ENCODE results near the gene GOLGA1. TPM values are rescaled to one million over a fixed set of nuclear protein-coding genes. Genes with fewer than 3 reads are reported as not detected.
A peak's percentile ranks its signal among the peaks of the same experiment; 100 is the strongest.

Gene GOLGA1
- total and polyA plus RNA-seq, 9 of the 15 experiments (the other 6 are each of a cell fraction or from before 2014, with no cell fraction given): 2.9 to 15.9 (median 8.5) TPM

DNA sequence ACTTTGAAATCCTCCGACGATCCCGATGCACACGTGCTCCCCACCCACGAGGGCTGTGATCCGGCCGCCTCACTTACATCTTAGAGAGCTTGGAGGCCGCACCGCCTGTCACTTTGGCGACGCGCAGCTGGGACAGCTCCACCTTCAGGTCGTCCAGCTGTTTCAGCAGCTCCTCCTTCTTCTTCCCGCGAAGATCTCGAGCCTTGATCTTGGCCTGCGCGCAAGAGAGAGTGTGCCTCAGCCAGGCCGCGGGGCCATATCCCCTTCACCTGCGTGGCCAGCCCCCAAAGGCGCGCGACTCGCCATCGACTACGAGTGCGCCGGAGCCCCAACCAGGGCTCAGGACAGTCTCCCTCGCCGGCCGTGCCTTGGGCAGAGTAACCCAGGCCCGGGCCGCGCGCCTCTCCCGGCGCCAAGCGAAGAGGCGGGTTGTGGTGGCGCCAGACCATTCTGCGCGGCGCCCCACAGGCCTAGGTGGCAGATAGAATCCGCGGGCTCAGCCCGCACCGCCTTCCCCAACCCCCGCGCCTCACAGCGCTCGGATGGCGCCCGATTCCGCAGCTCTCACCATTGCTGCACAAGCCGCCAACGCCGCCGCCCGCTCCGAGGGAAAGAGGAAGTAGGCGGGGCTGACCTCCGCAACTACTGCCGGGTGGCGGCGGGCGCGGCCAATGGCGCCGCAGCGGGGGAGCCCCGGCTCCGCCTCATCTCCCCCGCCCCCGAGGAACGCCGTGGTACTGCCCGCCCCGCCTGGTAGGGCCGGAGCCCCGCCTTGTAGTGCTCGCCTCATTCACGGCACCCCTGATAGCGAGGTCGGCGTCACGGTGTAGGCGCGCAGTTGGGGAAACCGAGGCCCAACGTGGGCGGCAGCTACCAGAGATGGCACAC lies 79.3 kb downstream of the GOLGA1 start, which contains the start of the genes ARPC5L and RPL35 (continued):
- TF ChIP-seq, protein P1, sequence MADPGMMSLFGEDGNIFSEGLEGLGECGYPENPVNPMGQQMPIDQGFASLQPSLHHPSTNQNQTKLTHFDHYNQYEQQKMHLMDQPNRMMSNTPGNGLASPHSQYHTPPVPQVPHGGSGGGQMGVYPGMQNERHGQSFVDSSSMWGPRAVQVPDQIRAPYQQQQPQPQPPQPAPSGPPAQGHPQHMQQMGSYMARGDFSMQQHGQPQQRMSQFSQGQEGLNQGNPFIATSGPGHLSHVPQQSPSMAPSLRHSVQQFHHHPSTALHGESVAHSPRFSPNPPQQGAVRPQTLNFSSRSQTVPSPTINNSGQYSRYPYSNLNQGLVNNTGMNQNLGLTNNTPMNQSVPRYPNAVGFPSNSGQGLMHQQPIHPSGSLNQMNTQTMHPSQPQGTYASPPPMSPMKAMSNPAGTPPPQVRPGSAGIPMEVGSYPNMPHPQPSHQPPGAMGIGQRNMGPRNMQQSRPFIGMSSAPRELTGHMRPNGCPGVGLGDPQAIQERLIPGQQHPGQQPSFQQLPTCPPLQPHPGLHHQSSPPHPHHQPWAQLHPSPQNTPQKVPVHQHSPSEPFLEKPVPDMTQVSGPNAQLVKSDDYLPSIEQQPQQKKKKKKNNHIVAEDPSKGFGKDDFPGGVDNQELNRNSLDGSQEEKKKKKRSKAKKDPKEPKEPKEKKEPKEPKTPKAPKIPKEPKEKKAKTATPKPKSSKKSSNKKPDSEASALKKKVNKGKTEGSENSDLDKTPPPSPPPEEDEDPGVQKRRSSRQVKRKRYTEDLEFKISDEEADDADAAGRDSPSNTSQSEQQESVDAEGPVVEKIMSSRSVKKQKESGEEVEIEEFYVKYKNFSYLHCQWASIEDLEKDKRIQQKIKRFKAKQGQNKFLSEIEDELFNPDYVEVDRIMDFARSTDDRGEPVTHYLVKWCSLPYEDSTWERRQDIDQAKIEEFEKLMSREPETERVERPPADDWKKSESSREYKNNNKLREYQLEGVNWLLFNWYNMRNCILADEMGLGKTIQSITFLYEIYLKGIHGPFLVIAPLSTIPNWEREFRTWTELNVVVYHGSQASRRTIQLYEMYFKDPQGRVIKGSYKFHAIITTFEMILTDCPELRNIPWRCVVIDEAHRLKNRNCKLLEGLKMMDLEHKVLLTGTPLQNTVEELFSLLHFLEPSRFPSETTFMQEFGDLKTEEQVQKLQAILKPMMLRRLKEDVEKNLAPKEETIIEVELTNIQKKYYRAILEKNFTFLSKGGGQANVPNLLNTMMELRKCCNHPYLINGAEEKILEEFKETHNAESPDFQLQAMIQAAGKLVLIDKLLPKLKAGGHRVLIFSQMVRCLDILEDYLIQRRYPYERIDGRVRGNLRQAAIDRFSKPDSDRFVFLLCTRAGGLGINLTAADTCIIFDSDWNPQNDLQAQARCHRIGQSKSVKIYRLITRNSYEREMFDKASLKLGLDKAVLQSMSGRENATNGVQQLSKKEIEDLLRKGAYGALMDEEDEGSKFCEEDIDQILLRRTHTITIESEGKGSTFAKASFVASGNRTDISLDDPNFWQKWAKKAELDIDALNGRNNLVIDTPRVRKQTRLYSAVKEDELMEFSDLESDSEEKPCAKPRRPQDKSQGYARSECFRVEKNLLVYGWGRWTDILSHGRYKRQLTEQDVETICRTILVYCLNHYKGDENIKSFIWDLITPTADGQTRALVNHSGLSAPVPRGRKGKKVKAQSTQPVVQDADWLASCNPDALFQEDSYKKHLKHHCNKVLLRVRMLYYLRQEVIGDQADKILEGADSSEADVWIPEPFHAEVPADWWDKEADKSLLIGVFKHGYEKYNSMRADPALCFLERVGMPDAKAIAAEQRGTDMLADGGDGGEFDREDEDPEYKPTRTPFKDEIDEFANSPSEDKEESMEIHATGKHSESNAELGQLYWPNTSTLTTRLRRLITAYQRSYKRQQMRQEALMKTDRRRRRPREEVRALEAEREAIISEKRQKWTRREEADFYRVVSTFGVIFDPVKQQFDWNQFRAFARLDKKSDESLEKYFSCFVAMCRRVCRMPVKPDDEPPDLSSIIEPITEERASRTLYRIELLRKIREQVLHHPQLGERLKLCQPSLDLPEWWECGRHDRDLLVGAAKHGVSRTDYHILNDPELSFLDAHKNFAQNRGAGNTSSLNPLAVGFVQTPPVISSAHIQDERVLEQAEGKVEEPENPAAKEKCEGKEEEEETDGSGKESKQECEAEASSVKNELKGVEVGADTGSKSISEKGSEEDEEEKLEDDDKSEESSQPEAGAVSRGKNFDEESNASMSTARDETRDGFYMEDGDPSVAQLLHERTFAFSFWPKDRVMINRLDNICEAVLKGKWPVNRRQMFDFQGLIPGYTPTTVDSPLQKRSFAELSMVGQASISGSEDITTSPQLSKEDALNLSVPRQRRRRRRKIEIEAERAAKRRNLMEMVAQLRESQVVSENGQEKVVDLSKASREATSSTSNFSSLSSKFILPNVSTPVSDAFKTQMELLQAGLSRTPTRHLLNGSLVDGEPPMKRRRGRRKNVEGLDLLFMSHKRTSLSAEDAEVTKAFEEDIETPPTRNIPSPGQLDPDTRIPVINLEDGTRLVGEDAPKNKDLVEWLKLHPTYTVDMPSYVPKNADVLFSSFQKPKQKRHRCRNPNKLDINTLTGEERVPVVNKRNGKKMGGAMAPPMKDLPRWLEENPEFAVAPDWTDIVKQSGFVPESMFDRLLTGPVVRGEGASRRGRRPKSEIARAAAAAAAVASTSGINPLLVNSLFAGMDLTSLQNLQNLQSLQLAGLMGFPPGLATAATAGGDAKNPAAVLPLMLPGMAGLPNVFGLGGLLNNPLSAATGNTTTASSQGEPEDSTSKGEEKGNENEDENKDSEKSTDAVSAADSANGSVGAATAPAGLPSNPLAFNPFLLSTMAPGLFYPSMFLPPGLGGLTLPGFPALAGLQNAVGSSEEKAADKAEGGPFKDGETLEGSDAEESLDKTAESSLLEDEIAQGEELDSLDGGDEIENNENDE (IDR thresholded peaks at IDR 0.05; ENCODE audit: low read depth, low read length): no peak
- no peak for TF ChIP-seq ATF1 (CRISPR knock-in tag; IDR thresholded peaks at IDR 0.05)
- TF ChIP-seq ATF1 (tag; IDR thresholded peaks at IDR 0.05): peak; percentile 86; the same call in 1 of the 2 replicates
- TF ChIP-seq, protein P2, sequence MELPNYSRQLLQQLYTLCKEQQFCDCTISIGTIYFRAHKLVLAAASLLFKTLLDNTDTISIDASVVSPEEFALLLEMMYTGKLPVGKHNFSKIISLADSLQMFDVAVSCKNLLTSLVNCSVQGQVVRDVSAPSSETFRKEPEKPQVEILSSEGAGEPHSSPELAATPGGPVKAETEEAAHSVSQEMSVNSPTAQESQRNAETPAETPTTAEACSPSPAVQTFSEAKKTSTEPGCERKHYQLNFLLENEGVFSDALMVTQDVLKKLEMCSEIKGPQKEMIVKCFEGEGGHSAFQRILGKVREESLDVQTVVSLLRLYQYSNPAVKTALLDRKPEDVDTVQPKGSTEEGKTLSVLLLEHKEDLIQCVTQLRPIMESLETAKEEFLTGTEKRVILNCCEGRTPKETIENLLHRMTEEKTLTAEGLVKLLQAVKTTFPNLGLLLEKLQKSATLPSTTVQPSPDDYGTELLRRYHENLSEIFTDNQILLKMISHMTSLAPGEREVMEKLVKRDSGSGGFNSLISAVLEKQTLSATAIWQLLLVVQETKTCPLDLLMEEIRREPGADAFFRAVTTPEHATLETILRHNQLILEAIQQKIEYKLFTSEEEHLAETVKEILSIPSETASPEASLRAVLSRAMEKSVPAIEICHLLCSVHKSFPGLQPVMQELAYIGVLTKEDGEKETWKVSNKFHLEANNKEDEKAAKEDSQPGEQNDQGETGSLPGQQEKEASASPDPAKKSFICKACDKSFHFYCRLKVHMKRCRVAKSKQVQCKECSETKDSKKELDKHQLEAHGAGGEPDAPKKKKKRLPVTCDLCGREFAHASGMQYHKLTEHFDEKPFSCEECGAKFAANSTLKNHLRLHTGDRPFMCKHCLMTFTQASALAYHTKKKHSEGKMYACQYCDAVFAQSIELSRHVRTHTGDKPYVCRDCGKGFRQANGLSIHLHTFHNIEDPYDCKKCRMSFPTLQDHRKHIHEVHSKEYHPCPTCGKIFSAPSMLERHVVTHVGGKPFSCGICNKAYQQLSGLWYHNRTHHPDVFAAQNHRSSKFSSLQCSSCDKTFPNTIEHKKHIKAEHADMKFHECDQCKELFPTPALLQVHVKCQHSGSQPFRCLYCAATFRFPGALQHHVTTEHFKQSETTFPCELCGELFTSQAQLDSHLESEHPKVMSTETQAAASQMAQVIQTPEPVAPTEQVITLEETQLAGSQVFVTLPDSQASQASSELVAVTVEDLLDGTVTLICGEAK (IDR thresholded peaks at IDR 0.05): peak; percentile 96
- TF ChIP-seq, protein P2 (CRISPR knock-in tag; IDR thresholded peaks at IDR 0.05): no peak
- no peak for TF ChIP-seq POLR3A (IDR thresholded peaks at IDR 0.05; ENCODE audit: borderline replicate concordance, extremely low read depth, insufficient read depth, insufficient read length)
